KG1 (cell line): Measurements from ENCODE around the gene TNFRSF14.

ENCODE experiments used
- DNase-seq: peaks from one replicate; lab custom pipeline; 2025; lab: John Stamatoyannopoulos, UW

Gene TNFRSF14

DNA sequence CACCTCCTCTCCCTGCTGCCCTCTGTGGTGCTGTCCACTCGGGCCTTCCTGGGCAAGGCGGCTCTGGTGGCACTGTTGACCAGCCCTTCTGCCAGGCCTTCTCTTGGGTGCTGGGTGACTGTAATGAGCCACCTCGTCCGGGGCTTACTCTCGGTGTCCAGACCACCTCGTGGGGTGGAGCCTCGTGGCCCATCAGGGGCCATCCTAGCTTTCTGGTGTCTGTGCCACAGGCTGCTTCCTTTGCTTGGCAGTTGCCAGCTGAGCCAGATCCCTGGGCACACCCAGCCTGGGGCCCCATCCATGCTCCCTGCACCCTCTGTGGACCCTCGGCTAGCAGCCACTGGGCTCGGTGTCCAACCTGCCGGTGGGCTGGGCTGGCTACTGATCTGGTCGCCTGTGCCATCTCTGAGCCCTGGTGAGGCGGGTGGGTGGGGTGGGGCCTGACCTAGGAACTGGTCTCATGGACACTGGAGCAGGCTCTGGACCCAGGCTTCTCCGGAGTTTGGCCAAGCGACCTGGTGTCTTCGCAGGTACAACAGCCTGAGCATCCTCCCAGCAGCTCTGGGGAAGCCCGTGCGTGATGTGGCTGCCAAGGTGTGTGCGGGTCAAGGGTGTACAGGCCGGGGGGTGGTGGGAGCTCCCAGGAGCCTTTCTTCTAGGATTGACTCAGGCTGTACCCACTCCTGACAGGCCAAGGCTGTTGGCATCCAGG lies 31.8 kb downstream of the TNFRSF14 start:
- DNase-seq, result no peak

DNA sequence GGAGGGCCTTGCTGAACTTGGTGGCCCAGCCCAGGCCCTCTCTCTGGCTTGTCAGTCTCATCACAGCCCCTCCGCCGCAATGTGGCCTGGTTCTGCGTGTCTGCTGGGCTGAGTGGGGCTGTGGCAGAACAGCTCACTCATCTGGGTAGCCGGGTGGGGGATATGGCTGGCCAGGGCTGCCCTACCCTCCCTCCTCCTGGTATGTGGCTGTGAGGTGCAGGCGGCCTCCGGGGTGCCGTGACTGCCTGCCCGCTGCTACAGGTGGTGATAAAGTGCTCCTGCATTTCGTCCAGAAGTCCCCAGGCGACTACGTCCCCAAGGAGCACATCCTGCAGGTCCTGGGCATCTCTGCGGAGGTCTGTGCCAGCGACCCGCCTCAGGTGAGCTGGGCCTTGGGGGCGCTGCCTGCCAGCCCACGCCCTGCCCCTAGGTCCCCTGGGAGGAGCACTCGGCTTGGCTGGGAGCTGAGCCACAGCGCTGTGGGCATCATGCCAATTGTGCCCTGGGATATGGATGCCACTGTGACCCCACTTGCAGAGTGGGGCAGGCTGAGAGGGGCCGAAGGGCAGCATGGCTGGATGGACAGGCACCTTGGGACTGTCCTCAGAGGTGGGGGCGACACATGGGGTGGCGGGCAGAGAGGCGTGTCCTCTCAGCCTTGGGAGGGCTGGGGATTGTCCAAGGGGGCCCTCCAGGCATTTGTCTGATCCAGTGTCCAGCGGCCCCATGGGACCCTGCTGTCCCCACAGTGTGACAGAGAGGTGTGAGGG lies 32.7 kb downstream of the TNFRSF14 start:
- no peak for DNase-seq

DNA sequence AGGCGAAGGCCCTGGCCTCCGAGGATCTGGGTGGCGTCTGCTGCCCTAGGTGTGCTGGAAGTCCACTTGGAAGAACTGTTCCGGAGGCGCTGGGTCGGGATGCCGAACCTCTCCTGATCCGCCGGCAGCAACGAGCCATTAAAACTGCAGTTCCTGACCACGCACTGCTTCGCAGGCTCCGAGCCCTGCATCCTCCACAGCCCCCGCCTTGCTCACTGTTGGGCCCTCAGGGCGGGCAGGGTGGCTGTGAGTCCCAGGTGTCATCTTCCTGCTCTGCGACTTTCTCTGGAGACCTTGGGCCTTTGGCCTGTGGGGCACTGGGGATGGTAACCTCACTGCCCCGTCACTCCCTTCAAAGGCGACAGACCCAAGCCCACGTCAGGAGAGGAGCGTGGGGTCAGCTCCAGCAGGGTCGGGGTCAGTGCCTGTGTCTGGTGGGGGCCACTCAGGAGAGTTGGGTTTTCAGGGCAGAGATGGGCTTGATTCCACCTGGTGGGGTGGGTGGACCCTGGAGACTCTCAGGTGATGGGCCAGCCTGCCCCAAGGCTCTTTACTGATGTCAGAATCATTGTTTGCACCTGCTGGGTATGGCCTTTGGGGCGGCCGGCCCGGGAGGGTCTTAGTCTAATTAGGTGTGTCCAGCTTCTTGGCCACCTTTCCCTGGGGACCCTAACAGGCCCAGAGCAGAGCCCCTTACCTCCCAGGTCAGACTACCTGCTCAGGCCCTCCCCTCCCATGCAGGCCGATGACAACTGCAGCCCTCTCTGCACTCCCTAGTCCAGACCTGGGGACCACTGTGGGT lies 33.5 kb downstream of the TNFRSF14 start:
- DNase-seq, result no peak

- no peak for DNase-seq
Observed at GRCh38 chr1:2590233-2591141, 34.3 kb downstream of the TNFRSF14 start.

DNA sequence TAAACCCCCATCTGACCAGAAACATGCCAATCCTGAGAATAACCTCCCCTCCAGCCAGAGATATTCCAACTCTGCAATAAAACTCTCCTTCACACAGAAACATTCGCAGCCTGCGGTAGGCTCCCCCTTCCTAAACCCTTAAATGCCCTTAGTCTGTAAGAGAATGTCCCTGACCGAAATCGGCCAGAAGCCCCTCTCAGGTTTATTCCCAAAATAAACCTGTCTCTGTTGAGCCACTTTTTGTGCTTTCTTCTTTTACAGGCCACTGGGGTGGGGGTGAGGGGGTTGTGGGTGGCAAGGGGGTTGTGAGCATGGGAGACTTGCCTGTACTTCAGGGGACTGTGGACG lies 35.0 kb downstream of the TNFRSF14 start:
- DNase-seq, result no peak

GRCh38 chr1:2591581-2592261 lies 35.5 kb downstream of the TNFRSF14 start:
- DNase-seq, result no peak

DNA sequence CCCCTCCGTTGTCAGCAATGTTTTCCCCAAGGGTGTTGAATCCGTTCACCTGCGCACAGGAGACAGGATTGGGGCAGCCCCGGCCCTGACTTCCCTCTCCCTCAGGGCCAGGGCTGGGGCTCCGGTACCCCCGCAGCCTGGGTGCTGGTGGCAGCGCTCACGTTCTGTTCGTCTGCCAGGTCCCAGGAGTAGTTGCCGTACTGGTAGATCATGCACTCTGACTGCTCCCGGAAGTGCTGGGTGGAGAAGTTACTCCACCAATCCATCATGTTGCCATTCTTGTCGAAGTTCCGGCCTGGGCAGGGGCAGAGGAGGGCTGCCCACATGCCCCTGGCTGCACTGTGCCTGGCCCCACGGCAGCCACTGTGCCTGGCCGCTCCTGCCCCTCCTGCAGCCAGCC lies 36.5 kb downstream of the TNFRSF14 start:
- no peak for DNase-seq

DNA sequence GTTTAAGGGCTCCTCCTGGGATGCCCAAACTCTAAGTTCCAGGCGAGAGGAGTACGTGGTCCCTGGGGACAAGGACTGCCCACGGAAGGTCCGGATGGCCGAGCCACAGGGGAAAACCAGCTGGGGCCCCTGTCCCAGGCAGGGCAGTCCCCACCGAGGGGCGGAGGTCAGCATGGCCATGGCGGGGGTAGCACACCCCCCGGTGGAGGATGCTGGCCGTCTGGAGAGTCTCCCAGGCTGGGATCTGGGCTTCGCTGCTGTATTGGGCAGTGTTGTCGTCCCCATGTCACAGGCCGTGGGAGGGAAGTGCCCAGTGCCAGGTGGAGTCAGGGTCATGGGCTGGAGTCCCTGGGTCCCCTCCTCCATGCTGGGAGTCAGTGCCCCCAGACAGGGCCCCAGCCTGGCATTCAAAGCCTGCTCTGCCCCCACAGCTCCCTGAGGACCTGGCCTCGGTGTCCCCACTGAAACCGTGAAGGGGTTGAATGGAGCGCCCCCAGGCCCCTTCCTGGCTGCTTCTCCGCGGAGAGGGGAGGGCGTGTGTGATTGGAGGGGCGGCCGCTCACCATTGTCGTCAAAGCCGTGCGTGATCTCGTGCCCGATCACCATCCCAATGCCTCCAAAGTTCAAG lies 37.2 kb downstream of the TNFRSF14 start:
- DNase-seq, result no peak

- DNase-seq, result no peak
Observed at GRCh38 chr1:2594001-2594640, 38.0 kb downstream of the TNFRSF14 start.

- no peak for DNase-seq
Observed at GRCh38 chr1:2594641-2595131, 38.5 kb downstream of the TNFRSF14 start.

GRCh38 chr1:2595261-2595811 lies 39.2 kb downstream of the TNFRSF14 start:
- no peak for DNase-seq

- no peak for DNase-seq
Observed at GRCh38 chr1:2595812-2596529, 39.8 kb downstream of the TNFRSF14 start.

GRCh38 chr1:2596530-2597333 lies 40.6 kb downstream of the TNFRSF14 start:
- DNase-seq, result no peak

- DNase-seq, result no peak
Observed at GRCh38 chr1:2597441-2598328, 41.5 kb downstream of the TNFRSF14 start.

GRCh38 chr1:2598329-2598931 lies 42.3 kb downstream of the TNFRSF14 start:
- DNase-seq, result no peak

DNA sequence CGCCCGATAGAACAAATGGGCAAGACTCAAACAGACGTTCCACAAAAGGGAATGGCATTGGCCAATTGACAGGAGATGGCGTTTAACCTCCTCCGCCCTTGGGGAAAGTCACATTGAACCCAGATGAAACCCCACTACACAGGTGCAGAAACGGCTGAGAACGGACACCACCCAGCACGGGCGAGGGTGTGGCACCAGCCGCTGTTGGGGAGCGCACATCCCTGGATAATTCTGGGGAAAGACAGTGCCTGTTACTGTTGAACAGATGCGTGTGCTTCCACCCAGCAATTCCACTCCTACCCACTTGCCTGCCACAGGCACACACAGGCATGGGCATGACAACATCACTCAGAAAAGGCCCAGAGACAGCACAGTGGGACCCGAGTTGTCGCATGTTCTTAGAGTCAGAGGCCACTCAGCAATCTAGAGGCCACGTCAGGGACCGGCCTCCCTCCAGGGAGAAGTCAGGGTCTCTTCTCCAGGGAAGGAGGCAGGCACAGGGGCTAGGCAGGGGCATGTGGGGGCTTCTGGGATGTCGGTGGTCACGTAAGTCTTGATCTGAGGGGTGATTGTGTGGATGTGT lies 45.6 kb downstream of the TNFRSF14 start:
- DNase-seq, result no peak
